Measurements from ENCODE around the gene NDUFA8.

Gene NDUFA8

DNA sequence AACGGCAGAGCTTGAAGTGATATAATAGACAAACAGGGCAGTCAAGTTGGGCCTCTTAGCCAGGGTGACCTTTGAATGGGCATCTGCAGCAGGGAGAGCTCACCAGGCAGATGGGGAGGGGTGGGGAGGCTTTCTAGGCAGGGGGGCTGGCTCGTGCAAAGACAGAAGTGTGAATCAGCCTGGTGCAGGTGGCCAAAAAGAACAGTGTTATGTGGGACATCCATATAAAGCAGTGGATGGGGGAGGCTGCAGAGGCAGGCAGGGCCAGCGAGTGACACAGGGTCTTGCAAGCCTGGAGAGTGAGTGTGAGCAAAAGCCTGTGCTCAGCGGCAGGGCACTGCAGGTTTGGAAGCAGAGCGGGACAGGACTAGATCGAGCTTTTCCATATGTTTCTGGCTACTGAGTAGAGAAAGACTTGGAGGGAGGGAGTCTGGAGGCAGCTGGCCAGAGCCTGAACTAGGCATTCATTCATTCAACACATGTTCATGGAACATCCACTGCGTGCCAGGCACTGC, 52.2 kb downstream of the NDUFA8 start:
- in situ Hi-C loops (cut with MboI; ENCODE audit: low sequenced_read_pairs): loop anchor here (25.0 kb wide), 2 partner anchors 355 to 1255 kb away; partner anchors contain the start of gene CRB2
- no peak for DNase-seq (ENCODE audit: low spot score in 2 of 2)

DNA sequence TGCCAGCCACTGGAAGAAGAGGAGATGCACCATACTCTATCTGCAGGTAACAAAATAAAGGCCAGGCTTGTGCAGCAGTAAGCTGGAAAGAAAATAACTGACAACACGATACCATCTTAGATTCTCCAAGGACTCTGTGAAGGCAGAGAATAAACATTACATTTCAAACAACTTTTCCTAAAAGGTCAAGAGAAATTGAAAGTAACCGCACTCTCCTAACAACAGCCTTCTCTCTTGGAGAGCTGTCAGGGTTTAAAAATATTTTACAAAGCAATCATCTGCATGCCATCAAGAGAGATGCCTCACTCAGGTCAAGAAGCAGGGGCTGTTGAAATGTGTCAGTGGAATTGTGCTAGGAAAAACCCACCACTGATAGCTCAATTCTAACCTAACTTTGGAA, 53.0 kb downstream of the NDUFA8 start:
- Histone ChIP-seq H3K4me3 (no peak overlapping the region), H3K9me3 (peaks cover 5% of the 10 kb centered on the region), H3K27me3 (ENCODE audit: low read depth) (no peaks in the 10 kb centered on the region), H3K4me1 (no peaks in the 10 kb centered on the region), H3K36me3 (replicated peaks) (no peaks in the 10 kb centered on the region)
- no peak for DNase-seq (ENCODE audit: low spot score in 2 of 2)
- in situ Hi-C loops (cut with MboI; ENCODE audit: low sequenced_read_pairs): loop anchor here (25.0 kb wide), 2 partner anchors 356 to 1256 kb away; partner anchors contain the start of gene CRB2

More for the DNA sequence above, 52.2 kb downstream of the NDUFA8 start:
- Histone ChIP-seq H3K27me3 (ENCODE audit: low read depth) (no peaks in the 10 kb centered on the region), H3K4me3 (no peak overlapping the region), H3K36me3 (replicated peaks) (no peaks in the 10 kb centered on the region), H3K4me1 (no peaks in the 10 kb centered on the region), H3K9me3 (peaks cover 5% of the 10 kb centered on the region)

- in situ Hi-C loops (cut with MboI; ENCODE audit: low sequenced_read_pairs): loop anchor here (25.0 kb wide), 2 partner anchors 358 to 1258 kb away; partner anchors contain the start of gene CRB2
- Histone ChIP-seq H3K27me3 (ENCODE audit: low read depth) (no peaks in the 10 kb centered on the region), H3K4me3 (no peak overlapping the region), H3K36me3 (replicated peaks) (no peaks in the 10 kb centered on the region), H3K9me3 (peaks cover 5% of the 10 kb centered on the region), H3K4me1 (no peaks in the 10 kb centered on the region)
- no peak for DNase-seq (ENCODE audit: low spot score in 2 of 2)
Measured at GRCh38 chr9:122103985-122104384, 55.6 kb downstream of the NDUFA8 start.

GRCh38 chr9:122102156-122102555, 57.4 kb downstream of the NDUFA8 start:
- H3K36me3 ChIP-seq (replicated peaks): no peaks in the 10 kb centered on the region
- H3K4me1 ChIP-seq: no peaks in the 10 kb centered on the region
- H3K9me3 ChIP-seq: peaks cover 5% of the 10 kb centered on the region
- H3K27me3 ChIP-seq (ENCODE audit: low read depth): peaks cover 3% of the 10 kb centered on the region; the same call in 1 of the 2 replicates
- H3K4me3 ChIP-seq: no peak overlapping the region
- no peak for DNase-seq (ENCODE audit: low spot score in 2 of 2)
- in situ Hi-C loops (cut with MboI; ENCODE audit: low sequenced_read_pairs): loop anchor here (25.0 kb wide), 2 partner anchors 360 to 1260 kb away; partner anchors contain the start of gene CRB2

GRCh38 chr9:122100756-122101155, 58.8 kb downstream of the NDUFA8 start:
- Histone ChIP-seq H3K4me1 (no peaks in the 10 kb centered on the region), H3K9me3 (peaks cover 5% of the 10 kb centered on the region), H3K36me3 (replicated peaks) (no peaks in the 10 kb centered on the region), H3K4me3 (no peak overlapping the region), H3K27me3 (ENCODE audit: low read depth) (peaks cover 3% of the 10 kb centered on the region; the same call in 1 of the 2 replicates)
- in situ Hi-C loops (cut with MboI; ENCODE audit: low sequenced_read_pairs): loop anchor here (25.0 kb wide), 2 partner anchors 362 to 1262 kb away; partner anchors contain the start of gene CRB2
- no peak for DNase-seq (ENCODE audit: low spot score in 2 of 2)

DNA sequence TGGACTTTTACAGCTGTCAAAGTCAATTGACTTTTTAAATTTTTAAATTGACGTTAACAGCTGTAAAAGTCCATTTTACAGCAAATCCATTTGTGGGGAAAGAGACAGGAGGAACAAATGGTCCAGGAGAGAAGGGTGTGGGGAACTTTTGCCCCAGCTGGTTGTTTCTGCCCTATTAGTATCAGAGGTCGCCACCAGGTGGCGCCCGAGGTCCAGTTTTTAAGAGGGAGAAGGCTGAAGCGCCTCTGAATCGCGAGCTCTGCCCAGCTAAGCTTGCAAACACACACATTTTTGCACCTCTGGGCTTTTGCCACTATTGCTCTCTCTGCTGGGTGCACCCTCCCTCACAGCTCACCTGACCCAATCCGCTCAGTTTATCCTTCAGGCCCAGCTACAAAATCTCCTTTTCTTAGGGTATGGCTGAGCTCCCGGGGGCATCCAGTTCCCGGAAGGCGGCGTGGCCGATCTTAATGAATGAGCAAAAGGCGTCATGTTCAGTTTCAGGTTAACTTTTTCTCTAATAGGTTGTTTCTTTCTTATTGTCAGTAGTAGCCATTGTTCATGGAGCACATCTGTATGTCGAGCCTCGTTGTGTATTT, 60.2 kb downstream of the NDUFA8 start:
- DNase-seq (ENCODE audit: low spot score in 2 of 2): peak; percentile 70 to 90
- peaks cover 5% of the 10 kb centered on the region for H3K9me3 ChIP-seq
- in situ Hi-C loops (cut with MboI; ENCODE audit: low sequenced_read_pairs): no loop called here
- H3K4me3 ChIP-seq: no peak overlapping the region
- H3K27me3 ChIP-seq (ENCODE audit: low read depth): peaks cover 3% of the 10 kb centered on the region; the same call in 1 of the 2 replicates
- no peaks in the 10 kb centered on the region for H3K36me3 ChIP-seq (replicated peaks)
- no peaks in the 10 kb centered on the region for H3K4me1 ChIP-seq

- H3K9me3 ChIP-seq: no peaks in the 10 kb centered on the region
- peaks cover 1% of the 10 kb centered on the region; the same call in 1 of the 2 replicates for H3K36me3 ChIP-seq (replicated peaks)
- peaks cover 3% of the 10 kb centered on the region; the same call in 1 of the 2 replicates for H3K27me3 ChIP-seq (ENCODE audit: low read depth)
- in situ Hi-C loops (cut with MboI; ENCODE audit: low sequenced_read_pairs): no loop called here
- H3K4me3 ChIP-seq: no peak overlapping the region
- peaks cover 2% of the 10 kb centered on the region; the same call in 1 of the 2 replicates for H3K4me1 ChIP-seq
- no peak for DNase-seq (ENCODE audit: low spot score in 2 of 2)
Measured at GRCh38 chr9:122097679-122098315, 61.8 kb downstream of the NDUFA8 start.

- H3K36me3 ChIP-seq (replicated peaks): peaks cover 3% of the 10 kb centered on the region; the same call in 1 of the 2 replicates
- peaks cover 3% of the 10 kb centered on the region; the same call in 1 of the 2 replicates for H3K27me3 ChIP-seq (ENCODE audit: low read depth)
- in situ Hi-C loops (cut with MboI; ENCODE audit: low sequenced_read_pairs): no loop called here
- H3K9me3 ChIP-seq: no peaks in the 10 kb centered on the region
- H3K4me3 ChIP-seq: no peak overlapping the region
- no peak for DNase-seq (ENCODE audit: low spot score in 2 of 2)
- H3K4me1 ChIP-seq: peaks cover 5% of the 10 kb centered on the region
Measured at GRCh38 chr9:122096620-122097415, 62.8 kb downstream of the NDUFA8 start.

DNA sequence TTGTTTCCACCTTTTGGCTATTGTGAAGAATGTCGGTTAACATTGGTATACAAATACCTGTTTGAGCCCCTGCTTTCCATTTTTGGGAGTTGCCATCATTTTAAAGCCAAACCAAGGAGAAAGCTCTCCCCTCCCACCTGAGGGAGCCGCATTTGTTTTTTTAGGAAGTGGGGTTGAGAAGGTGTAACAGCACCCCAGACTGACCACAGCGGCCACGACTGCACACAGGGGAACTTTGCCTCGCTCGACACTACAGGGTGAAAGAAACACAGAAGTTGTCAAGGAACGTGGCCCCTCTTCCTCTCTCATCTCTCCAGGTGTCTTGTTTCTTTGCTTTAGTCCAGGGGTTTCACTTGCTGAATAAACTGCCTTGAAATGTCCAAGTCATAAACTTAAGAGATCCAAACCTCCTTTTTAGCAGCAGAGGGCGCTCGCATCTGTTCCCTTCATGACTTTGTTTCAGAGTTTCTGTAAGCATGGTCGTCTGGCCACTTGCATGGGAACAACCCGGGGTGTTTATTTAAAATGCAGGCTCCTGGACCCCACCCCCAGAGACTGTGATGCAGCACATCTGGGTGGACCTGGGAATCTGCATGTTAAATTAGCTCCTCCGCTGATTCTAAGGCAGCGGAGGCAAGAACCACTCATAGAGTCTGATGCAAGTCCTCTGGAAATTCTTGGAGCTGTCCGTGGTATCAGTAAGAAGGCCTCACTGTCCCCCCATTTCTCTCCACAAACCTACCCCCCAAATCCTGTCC, 64.4 kb downstream of the NDUFA8 start:
- in situ Hi-C loops (cut with MboI; ENCODE audit: low sequenced_read_pairs): no loop called here

More for the DNA sequence above, 64.4 kb downstream of the NDUFA8 start:
- Histone ChIP-seq H3K9me3 (no peaks in the 10 kb centered on the region), H3K27me3 (ENCODE audit: low read depth) (peaks cover 3% of the 10 kb centered on the region; the same call in 1 of the 2 replicates), H3K4me3 (no peak overlapping the region), H3K36me3 (replicated peaks) (peaks cover 3% of the 10 kb centered on the region; the same call in 1 of the 2 replicates), H3K4me1 (peaks cover 8% of the 10 kb centered on the region)
- peak; percentile 43 to 74 for DNase-seq (ENCODE audit: low spot score in 2 of 2)
